ENCODE results near the gene CDH16.

CDH16 gene

DNA sequence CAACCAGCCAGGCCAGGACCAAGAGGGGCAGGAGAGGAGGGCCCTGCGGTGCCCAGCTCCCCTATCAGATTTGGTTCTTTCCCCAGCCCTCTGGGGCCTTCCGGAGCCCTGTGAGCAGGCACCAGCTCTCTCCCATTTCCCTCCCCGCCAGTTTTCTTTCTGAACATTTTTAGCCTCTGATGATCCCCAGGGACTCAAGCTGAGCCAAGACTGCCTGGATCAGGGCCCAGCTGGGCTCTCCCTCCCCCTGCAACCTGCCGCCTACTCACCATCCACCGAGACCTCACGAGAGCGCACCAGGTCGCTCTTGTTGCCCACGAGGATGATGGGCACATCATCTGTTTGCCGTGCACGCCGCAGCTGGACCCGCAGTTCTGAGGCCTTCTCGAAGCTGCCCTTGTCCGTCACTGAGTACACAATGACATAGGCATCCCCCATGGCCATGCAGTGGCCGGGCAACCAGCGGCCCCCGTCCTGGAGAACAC is 4.6 kb upstream of the CDH16 start:
- H3K4me2 ChIP-seq (ENCODE audit: low read length) = no peak overlapping the region
- 0 out of 2 replicates have a peak, but pooled peaks cover 4% of the 10 kb centered on the region for H3K27me3 ChIP-seq (ENCODE audit: insufficient read depth, low read length)
- no peaks in the 10 kb centered on the region for H3K79me2 ChIP-seq (ENCODE audit: insufficient read depth, low read length)
- no peaks in the 10 kb centered on the region for H3K9me3 ChIP-seq (ENCODE audit: low read length)
- no peak overlapping the region for H3K4me3 ChIP-seq (ENCODE audit: low read depth, low read length, poor library complexity, severe bottlenecking)
- no peaks in the 10 kb centered on the region for H3K9me2 ChIP-seq (ENCODE audit: low read depth, low read length)
- H3K9ac ChIP-seq (ENCODE audit: low read length) = no peak overlapping the region
- no peak overlapping the region for H3K27ac ChIP-seq (ENCODE audit: low read depth, low read length, poor library complexity, severe bottlenecking)
- H3K36me3 ChIP-seq (ENCODE audit: insufficient read depth, low read length) = no peaks in the 10 kb centered on the region
- no peaks in the 10 kb centered on the region for H3F3A ChIP-seq (ENCODE audit: insufficient read depth, low read length)
- H2AFZ ChIP-seq (ENCODE audit: low read length) = no peak overlapping the region
- TF ChIP-seq EZH2 (IDR thresholded peaks at IDR 0.05; ENCODE audit: borderline replicate concordance, low read length) = no peak
- TF ChIP-seq, protein P1, sequence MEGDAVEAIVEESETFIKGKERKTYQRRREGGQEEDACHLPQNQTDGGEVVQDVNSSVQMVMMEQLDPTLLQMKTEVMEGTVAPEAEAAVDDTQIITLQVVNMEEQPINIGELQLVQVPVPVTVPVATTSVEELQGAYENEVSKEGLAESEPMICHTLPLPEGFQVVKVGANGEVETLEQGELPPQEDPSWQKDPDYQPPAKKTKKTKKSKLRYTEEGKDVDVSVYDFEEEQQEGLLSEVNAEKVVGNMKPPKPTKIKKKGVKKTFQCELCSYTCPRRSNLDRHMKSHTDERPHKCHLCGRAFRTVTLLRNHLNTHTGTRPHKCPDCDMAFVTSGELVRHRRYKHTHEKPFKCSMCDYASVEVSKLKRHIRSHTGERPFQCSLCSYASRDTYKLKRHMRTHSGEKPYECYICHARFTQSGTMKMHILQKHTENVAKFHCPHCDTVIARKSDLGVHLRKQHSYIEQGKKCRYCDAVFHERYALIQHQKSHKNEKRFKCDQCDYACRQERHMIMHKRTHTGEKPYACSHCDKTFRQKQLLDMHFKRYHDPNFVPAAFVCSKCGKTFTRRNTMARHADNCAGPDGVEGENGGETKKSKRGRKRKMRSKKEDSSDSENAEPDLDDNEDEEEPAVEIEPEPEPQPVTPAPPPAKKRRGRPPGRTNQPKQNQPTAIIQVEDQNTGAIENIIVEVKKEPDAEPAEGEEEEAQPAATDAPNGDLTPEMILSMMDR (IDR thresholded peaks at IDR 0.05; ENCODE audit: low read length) = no peak
- peaks cover 10% of the 10 kb centered on the region for H3K4me1 ChIP-seq (ENCODE audit: insufficient read depth, low read length, severe bottlenecking)
- no peaks in the 10 kb centered on the region for H4K20me1 ChIP-seq (ENCODE audit: insufficient read depth, low read length)

GRCh38 chr16:66921729-66922450 is 3.2 kb upstream of the CDH16 start:
- H3K79me2 ChIP-seq (ENCODE audit: insufficient read depth, low read length) = no peaks in the 10 kb centered on the region
- 0 out of 2 replicates have a peak, but pooled peaks cover 4% of the 10 kb centered on the region for H3K27me3 ChIP-seq (ENCODE audit: insufficient read depth, low read length)
- no peak overlapping the region for H3K4me2 ChIP-seq (ENCODE audit: low read length)
- H2AFZ ChIP-seq (ENCODE audit: low read length) = no peak overlapping the region
- H3K9me2 ChIP-seq (ENCODE audit: low read depth, low read length) = no peaks in the 10 kb centered on the region
- H3K4me3 ChIP-seq (ENCODE audit: low read depth, low read length, poor library complexity, severe bottlenecking) = no peak overlapping the region
- peaks cover 10% of the 10 kb centered on the region for H3K4me1 ChIP-seq (ENCODE audit: insufficient read depth, low read length, severe bottlenecking)
- no peak overlapping the region for H3K27ac ChIP-seq (ENCODE audit: low read depth, low read length, poor library complexity, severe bottlenecking)
- no peaks in the 10 kb centered on the region for H4K20me1 ChIP-seq (ENCODE audit: insufficient read depth, low read length)
- no peaks in the 10 kb centered on the region for H3K36me3 ChIP-seq (ENCODE audit: insufficient read depth, low read length)
- no peak for TF ChIP-seq EZH2 (IDR thresholded peaks at IDR 0.05; ENCODE audit: borderline replicate concordance, low read length)
- TF ChIP-seq, protein P1 (IDR thresholded peaks at IDR 0.05; ENCODE audit: low read length) = no peak
- H3F3A ChIP-seq (ENCODE audit: insufficient read depth, low read length) = no peaks in the 10 kb centered on the region
- H3K9ac ChIP-seq (ENCODE audit: low read length) = no peak overlapping the region
- no peaks in the 10 kb centered on the region for H3K9me3 ChIP-seq (ENCODE audit: low read length)

DNA sequence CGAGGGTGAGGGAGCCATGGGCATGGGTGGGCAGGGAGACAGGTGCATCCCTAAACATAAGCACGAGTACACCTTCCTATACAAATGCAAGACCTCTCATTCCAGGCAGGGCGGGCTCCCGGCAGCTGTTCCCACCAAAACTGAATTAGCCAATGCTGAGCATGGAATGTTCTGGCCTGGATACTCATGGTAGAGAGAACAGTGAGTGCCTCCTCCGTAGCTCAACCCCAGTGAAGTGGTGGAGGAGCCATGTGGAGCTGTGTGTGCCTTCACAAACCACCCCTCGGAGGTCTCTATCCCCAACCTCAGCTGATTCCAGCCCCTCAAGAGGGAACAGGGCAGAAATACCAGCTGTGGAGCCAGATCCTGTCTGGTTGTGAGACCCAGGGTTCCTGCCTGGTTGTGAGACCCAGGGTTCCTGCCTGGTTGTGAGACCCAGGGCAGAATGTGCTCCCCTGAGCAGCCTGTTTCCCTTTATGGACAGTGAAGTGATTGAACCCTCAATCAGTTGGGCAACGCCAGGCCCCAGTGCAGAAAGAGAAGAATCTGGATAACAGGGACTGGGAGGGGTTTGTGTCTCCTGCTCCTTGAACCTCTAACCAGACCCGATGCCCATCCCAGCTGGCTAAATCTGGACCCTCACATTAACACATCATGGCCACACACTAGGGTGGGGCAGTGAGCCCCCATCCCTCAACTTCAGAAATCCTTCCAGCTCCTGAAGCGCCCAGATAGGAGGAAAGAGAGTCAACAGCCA is 2.4 kb upstream of the CDH16 start:
- Histone ChIP-seq H4K20me1 (ENCODE audit: insufficient read depth, low read length) (no peaks in the 10 kb centered on the region), H3K27ac (ENCODE audit: low read depth, low read length, poor library complexity, severe bottlenecking) (no peak overlapping the region), H3K27me3 (ENCODE audit: insufficient read depth, low read length) (0 out of 2 replicates have a peak, but pooled peaks cover 4% of the 10 kb centered on the region), H3K9ac (ENCODE audit: low read length) (no peak overlapping the region), H3K9me3 (ENCODE audit: low read length) (no peaks in the 10 kb centered on the region), H3K4me1 (ENCODE audit: insufficient read depth, low read length, severe bottlenecking) (peaks cover 10% of the 10 kb centered on the region), H3K36me3 (ENCODE audit: insufficient read depth, low read length) (no peaks in the 10 kb centered on the region), H3K79me2 (ENCODE audit: insufficient read depth, low read length) (no peaks in the 10 kb centered on the region), H3K4me3 (ENCODE audit: low read depth, low read length, poor library complexity, severe bottlenecking) (no peak overlapping the region), H3K9me2 (ENCODE audit: low read depth, low read length) (no peaks in the 10 kb centered on the region), H3K4me2 (ENCODE audit: low read length) (no peak overlapping the region), H2AFZ (ENCODE audit: low read length) (no peak overlapping the region), H3F3A (ENCODE audit: insufficient read depth, low read length) (no peaks in the 10 kb centered on the region)
- TF ChIP-seq EZH2 (IDR thresholded peaks at IDR 0.05; ENCODE audit: borderline replicate concordance, low read length) = no peak
- TF ChIP-seq, protein P1 (IDR thresholded peaks at IDR 0.05; ENCODE audit: low read length) = no peak

All from OCI-LY1 (cell line).